Ishikawa (cell line): Measurements from ENCODE around the gene UBE4B.

ENCODE experiments used
- CEBPB ChIP-seq: IDR thresholded peaks from 2 replicates; pipeline ENCODE4 v1.6.1; 2012
- CREB1 ChIP-seq: IDR thresholded peaks from 2 replicates; pipeline ENCODE4 v1.6.1; 2012; ENCODE audit warnings: low read depth
- EGR1 ChIP-seq: IDR thresholded peaks from 2 replicates; pipeline ENCODE4 v1.6.1; 2012
- EP300 ChIP-seq: IDR thresholded peaks from 2 replicates; pipeline ENCODE4 v1.6.1; 2012; ENCODE audit warnings: borderline replicate concordance
- FOXM1 ChIP-seq: IDR thresholded peaks from 2 replicates; pipeline ENCODE4 v1.6.1; 2012; ENCODE audit warnings: low read depth, borderline replicate concordance
- MAX ChIP-seq: IDR thresholded peaks from 2 replicates; pipeline ENCODE4 v1.6.1; 2012
- NFIC ChIP-seq: IDR thresholded peaks from 2 replicates; pipeline ENCODE4 v1.6.1; 2012
- RAD21 ChIP-seq: IDR thresholded peaks from 2 replicates; pipeline ENCODE4 v1.6.1; 2012; ENCODE audit warnings: low read depth
- TAF1 ChIP-seq: IDR thresholded peaks from 2 replicates; pipeline ENCODE4 v1.6.1; 2012; ENCODE audit warnings: low read depth, mild to moderate bottlenecking
- TCF12 ChIP-seq: IDR thresholded peaks from 2 replicates; pipeline ENCODE4 v1.6.1; 2012; ENCODE audit warnings: low read depth
- TEAD4 ChIP-seq: IDR thresholded peaks from 2 replicates; pipeline ENCODE4 v1.6.1; 2012
- USF1 ChIP-seq: IDR thresholded peaks from 2 replicates; pipeline ENCODE4 v1.6.1; 2012
- YY1 ChIP-seq: IDR thresholded peaks from 2 replicates; pipeline ENCODE4 v1.6.1; 2012; ENCODE audit warnings: low read depth
- ZBTB7A ChIP-seq: IDR thresholded peaks from 2 replicates; pipeline ENCODE4 v1.6.1; 2012; ENCODE audit warnings: low read depth
- TF ChIP-seq, protein P1 (sequence below): IDR thresholded peaks from 2 replicates; pipeline ENCODE4 v1.6.1; 2012; ENCODE audit warnings: low read depth, mild to moderate bottlenecking

Gene UBE4B

GRCh38 chr1:10064416-10065343, 31.9 kb downstream of the UBE4B start:
- TF ChIP-seq, protein P1, sequence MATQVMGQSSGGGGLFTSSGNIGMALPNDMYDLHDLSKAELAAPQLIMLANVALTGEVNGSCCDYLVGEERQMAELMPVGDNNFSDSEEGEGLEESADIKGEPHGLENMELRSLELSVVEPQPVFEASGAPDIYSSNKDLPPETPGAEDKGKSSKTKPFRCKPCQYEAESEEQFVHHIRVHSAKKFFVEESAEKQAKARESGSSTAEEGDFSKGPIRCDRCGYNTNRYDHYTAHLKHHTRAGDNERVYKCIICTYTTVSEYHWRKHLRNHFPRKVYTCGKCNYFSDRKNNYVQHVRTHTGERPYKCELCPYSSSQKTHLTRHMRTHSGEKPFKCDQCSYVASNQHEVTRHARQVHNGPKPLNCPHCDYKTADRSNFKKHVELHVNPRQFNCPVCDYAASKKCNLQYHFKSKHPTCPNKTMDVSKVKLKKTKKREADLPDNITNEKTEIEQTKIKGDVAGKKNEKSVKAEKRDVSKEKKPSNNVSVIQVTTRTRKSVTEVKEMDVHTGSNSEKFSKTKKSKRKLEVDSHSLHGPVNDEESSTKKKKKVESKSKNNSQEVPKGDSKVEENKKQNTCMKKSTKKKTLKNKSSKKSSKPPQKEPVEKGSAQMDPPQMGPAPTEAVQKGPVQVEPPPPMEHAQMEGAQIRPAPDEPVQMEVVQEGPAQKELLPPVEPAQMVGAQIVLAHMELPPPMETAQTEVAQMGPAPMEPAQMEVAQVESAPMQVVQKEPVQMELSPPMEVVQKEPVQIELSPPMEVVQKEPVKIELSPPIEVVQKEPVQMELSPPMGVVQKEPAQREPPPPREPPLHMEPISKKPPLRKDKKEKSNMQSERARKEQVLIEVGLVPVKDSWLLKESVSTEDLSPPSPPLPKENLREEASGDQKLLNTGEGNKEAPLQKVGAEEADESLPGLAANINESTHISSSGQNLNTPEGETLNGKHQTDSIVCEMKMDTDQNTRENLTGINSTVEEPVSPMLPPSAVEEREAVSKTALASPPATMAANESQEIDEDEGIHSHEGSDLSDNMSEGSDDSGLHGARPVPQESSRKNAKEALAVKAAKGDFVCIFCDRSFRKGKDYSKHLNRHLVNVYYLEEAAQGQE: no peak
- no peak for TF ChIP-seq TCF12
- no peak for TF ChIP-seq ZBTB7A
- no peak for TF ChIP-seq USF1
- TF ChIP-seq MAX: no peak
- no peak for TF ChIP-seq EGR1
- no peak for TF ChIP-seq TEAD4

DNA sequence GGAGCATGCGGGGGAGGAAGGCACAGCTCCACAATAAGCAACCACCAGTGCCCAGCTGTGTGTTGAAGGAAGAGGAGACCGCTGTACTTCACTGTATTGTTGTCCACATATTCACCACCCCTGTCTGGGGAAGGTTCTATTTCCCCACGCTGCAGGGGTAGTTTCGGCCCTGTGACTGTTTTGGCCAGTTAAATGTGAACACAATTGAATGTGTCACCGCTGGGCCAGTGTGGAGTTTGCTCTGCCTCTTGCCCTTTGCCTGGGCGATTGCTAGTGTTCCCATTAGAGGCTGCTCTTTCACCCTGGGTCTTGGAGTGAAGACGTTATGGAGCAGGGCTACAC, 32.6 kb downstream of the UBE4B start:
- TF ChIP-seq FOXM1: no peak
- TF ChIP-seq NFIC: no peak
- no peak for TF ChIP-seq YY1
- TF ChIP-seq EP300: no peak
- TF ChIP-seq CREB1: no peak
- TF ChIP-seq ZBTB7A: no peak
- no peak for TF ChIP-seq USF1
- TF ChIP-seq MAX: no peak

GRCh38 chr1:10065760-10066159, 33.0 kb downstream of the UBE4B start:
- TF ChIP-seq NFIC: no peak
- TF ChIP-seq YY1: no peak
- no peak for TF ChIP-seq ZBTB7A
- TF ChIP-seq TAF1: no peak
- no peak for TF ChIP-seq FOXM1
- TF ChIP-seq RAD21: no peak
- TF ChIP-seq USF1: no peak
- TF ChIP-seq TEAD4: no peak
- TF ChIP-seq MAX: no peak
- TF ChIP-seq CEBPB: no peak
- no peak for TF ChIP-seq EGR1
- no peak for TF ChIP-seq EP300
- TF ChIP-seq CREB1: no peak
- TF ChIP-seq, protein P1: no peak
- no peak for TF ChIP-seq TCF12

DNA sequence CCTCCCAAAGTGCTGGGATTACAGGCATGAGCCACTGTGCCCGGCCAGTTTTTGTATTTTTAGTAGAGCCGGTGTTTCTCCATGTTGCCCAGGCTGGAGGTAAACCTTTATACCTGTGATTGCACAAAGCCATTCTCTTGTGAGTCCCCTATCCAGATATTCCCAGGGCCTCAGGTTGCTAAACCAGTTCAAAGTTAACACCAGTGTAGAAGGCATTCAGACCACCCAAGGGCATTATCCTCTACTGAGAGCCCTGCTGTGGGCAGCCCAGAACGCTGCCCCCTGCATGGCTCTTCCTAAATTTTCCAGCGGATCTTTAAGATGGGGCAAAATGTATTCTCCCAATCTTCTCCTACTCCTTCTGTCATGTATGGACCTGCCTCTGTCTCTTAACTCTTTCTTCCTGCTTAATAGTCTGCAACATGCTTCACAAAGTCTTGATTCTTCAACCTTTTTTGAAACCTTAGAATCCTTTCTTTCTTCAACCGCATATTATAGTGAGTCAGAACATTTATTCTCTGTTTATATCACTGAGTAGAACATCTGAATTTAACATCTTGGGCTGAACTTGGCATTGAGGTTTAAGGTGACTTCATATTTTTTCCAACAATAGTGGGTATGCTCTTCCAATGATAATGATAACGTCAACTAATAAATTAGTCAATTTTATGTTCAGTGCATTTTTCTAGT, 36.0 kb downstream of the UBE4B start:
- TF ChIP-seq, protein P1: no peak
- no peak for TF ChIP-seq NFIC
- no peak for TF ChIP-seq FOXM1
- no peak for TF ChIP-seq CEBPB
- TF ChIP-seq TEAD4: no peak
- TF ChIP-seq YY1: no peak
- no peak for TF ChIP-seq RAD21
- no peak for TF ChIP-seq TAF1
- no peak for TF ChIP-seq TCF12
- no peak for TF ChIP-seq USF1
